ENCODE measurements around the gene NDUFS7.

The NDUFS7 gene

DNA sequence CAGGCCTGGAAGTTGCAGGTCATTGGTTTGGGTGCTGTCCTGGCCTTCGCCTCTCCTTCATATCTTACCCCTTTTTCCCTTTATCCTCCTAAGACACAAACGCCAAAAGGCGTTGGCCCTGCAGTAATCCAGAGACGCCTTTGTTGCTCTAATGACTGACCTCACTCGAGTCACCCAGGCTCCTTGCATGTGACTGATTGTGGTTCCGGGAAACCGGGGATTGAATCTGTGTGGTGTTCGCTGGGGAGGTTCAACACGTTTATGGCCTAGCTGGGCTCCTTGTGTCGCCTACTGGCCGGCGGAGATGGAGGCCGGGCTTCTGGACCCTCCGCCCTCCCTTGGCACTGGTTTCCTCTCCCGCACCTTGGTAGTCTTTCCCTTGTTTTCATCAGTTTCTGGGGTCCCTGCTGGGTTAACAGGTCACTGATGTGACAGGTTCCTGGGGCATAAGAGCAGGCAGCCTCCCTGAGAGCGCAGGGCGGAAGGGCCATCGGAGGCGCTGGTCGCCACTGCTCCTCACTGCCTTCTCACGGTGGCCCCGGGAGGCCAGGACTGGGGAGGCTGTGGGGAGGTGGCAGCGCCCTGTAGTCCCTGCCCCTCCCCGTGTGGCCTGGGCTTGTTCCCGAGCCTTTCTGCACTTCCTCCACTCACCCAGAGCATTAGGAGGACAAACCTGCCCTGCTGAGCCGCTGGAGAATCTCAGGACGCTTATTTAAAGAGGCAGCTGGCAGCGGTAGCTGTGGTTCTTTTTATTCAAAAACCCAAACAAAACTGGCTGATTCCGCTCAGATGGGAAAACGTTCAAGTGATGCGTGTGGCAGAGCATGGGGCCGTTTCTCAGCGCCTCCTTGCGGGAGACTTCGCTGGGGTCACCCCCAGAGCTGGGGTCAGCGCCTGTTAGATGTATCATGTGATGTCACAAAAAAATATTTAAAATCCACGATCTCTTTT, 18.1 kb upstream of the NDUFS7 start:
- DNase-seq, result no peak

DNA sequence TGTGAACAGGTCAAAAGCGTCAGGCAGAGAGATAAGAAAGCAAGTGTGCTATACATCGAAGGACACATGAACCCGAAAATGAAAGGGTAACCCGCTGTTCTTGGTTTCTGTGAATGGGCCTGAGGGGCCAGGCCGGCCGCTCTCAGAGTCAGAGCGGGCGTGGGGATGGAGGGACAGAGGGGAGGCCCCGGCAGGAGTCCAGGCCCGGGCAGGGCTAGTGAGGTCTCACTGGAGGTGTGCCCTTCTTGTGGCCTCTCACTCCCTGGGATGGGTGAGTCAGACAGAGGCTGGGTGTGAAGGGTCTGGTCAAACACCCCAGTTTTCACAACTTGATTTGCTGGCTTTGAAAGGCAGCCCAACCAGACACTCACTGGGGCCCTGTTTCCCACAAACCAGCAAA, 17.4 kb upstream of the NDUFS7 start:
- DNase-seq, result no peak

GRCh38 chr19:1366899-1367870, 16.5 kb upstream of the NDUFS7 start:
- DNase-seq, result no peak

GRCh38 chr19:1369214-1369805, 14.4 kb upstream of the NDUFS7 start:
- no peak for DNase-seq

DNA sequence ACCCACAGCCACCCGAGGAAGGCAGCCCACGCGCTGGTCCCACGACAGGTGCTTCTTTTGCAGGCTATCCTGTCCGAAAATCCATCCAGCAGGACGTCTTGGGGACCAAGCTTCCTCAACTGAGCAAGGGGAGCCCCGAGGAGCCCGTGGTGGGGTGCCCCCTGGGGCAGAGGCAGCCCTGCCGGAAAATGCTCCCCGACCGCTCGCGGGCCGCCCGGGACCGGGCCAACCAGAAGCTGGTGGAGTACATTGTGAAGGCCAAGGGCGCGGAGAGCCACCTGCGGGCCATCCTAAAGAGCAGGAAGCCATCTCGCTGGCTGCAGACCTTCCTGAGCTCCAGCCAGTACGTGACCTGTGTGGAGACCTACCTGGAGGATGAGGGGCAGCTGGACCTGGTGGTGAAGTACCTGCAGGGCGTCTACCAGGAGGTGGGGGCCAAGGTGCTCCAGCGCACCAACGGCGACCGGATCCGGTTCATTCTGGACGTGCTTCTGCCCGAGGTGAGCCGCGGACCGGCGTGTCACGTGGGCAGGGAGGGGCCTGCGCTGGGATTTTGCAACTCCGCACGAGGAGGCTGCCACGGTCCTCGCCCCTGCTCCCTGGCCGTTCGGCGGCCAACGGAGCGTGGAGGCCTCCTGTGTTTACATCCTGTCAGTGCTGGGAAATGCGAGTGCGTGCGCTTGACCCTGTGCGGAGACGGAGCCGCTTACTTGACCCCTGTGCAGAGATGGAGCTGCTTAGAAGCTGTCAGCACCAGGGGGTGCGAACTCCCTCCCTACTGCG, 12.9 kb upstream of the NDUFS7 start:
- DNase-seq, result no peak

GRCh38 chr19:1373042-1373533, 10.6 kb upstream of the NDUFS7 start:
- no peak for DNase-seq

GRCh38 chr19:1373534-1374249, 10.0 kb upstream of the NDUFS7 start:
- no peak for DNase-seq

DNA sequence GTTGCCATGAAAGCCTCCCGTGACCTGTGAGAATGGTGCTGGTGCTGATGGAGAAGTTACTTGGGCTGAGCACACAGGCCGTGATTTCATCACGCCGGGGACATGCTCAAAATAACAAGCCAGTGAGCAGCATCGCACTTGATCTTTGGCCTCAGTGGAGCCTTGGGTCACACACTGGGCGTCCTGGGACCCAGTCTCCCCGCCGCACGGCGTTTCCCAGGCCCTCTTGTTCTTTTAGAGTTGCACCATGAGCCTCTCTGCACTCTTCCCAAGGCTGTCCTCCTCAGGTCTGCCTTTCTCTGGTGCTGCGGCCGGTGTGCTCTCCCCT, 9.5 kb upstream of the NDUFS7 start:
- DNase-seq, result no peak

- DNase-seq, result no peak
Measured at GRCh38 chr19:1376415-1376805, 7.3 kb upstream of the NDUFS7 start.

- DNase-seq, result no peak
Measured at GRCh38 chr19:1377176-1377964, 6.3 kb upstream of the NDUFS7 start.

- no peak for DNase-seq
Measured at GRCh38 chr19:1377965-1378785, 5.5 kb upstream of the NDUFS7 start.

DNA sequence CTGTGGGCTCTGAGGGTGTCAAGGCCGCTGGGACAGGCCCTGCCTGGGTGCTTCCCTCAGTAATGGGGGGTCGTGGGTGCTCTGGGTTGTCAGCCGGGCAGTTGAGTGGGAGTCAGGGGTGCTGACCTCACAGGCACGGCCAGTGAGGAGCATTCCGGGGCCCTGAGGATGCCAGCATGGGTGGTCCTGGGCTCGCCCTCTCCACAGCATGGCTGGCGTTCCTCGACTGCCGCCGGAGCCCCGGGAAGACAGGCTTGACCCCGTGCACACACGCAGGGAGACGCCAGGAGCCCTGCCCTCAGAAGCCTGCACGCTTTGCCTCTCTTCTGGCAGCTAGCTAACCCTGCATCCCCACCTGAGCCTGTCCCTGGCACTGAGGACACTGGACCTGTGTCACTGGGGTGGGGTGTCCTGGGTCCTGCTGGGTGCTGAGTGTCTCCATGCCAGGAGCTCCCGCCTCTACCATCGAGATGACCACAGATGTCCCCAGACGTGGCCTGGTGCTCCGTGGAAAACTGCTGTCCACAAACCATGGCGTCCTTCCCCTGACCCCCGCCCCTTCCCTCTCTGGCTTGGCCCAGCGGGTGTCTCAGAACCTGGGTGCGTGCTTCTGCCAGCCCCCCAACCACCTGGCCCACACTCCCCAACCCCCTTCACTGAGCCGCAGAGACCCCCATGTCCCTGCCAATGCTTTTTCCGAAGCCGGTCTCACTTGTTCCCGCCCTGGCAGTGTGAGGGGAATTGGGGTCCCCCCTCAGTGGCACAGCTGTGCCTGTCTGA, 4.4 kb upstream of the NDUFS7 start:
- no peak for DNase-seq

- no peak for DNase-seq
Measured at GRCh38 chr19:1379961-1380489, 3.7 kb upstream of the NDUFS7 start.

DNA sequence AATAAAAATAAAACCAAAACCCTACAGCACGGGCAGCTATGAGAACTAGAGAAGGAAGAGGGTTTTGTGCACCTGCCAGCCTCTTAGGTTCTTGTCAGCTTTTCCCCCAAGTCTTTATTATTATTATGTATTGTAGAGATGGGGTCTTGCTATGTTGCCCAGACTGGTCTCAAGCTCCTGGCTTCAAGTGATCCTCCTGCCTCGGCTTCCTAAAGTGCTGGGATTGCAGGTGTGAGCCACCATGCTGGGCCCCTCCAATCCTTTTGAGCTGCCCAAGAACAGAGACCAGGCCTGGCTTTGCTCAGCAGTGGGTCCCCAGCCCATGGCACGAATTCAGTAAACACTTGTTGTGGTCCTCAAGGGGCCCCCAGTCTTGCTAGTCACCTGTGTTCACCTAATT, 1.5 kb upstream of the NDUFS7 start:
- DNase-seq, result no peak

- no peak for DNase-seq
Measured at GRCh38 chr19:1383017-1383311, 743 bp upstream of the NDUFS7 start.

DNA sequence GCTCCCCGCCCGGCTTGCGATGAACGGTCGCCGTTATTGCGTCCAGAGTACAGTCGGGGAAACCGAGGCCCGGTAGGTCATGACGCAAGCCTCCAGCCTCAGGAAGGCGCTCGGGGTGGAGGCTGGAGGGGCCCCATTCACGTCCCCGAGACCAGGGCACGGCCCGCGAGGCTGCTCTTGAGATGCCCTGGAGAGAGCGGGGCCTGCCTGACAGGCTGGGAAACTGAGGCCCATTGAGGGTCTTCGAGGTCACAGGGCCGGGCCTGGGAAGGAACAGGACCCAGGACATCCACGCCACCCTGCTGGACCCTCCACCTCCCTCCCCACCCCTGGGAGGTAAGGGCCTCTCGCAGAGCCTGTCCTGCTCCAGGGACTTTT, 367 bp downstream of the NDUFS7 start:
- DNase-seq, result no peak

- no peak for DNase-seq
Measured at GRCh38 chr19:1384478-1385110, 887 bp downstream of the NDUFS7 start.

- DNase-seq, result no peak
Measured at GRCh38 chr19:1385816-1386215, 2.1 kb downstream of the NDUFS7 start.

Measured in stimulated activated CD4-positive, alpha-beta T cell treated with anti-CD3 and anti-CD28 coated beads, Interleukin-4, amount 100 ng/mL, for 1 hour (primary cell).